ENCODE results near the gene C2CD4C.

GRCh38 chr19:362154-362553, 46.8 kb downstream of the C2CD4C start:
- no peak for TF ChIP-seq CTCF (IDR thresholded peaks at IDR 0.05)
- TF ChIP-seq POLR2A (IDR thresholded peaks at IDR 0.05): no peak

All from adrenal gland (tissue), 5 donors.